Ishikawa (cell line): ENCODE results near the gene PPP1R36.

Experiments used
- CEBPB ChIP-seq: IDR thresholded peaks from 2 replicates; pipeline ENCODE4 v1.6.1; 2012
- CREB1 ChIP-seq: IDR thresholded peaks from 2 replicates; pipeline ENCODE4 v1.6.1; 2012; ENCODE audit warnings: low read depth
- EGR1 ChIP-seq: IDR thresholded peaks from 2 replicates; pipeline ENCODE4 v1.6.1; 2012
- EP300 ChIP-seq: IDR thresholded peaks from 2 replicates; pipeline ENCODE4 v1.6.1; 2012; ENCODE audit warnings: borderline replicate concordance
- FOXM1 ChIP-seq: IDR thresholded peaks from 2 replicates; pipeline ENCODE4 v1.6.1; 2012; ENCODE audit warnings: low read depth, borderline replicate concordance
- MAX ChIP-seq: IDR thresholded peaks from 2 replicates; pipeline ENCODE4 v1.6.1; 2012
- NFIC ChIP-seq: IDR thresholded peaks from 2 replicates; pipeline ENCODE4 v1.6.1; 2012
- RAD21 ChIP-seq: IDR thresholded peaks from 2 replicates; pipeline ENCODE4 v1.6.1; 2012; ENCODE audit warnings: low read depth
- TAF1 ChIP-seq: IDR thresholded peaks from 2 replicates; pipeline ENCODE4 v1.6.1; 2012; ENCODE audit warnings: low read depth, mild to moderate bottlenecking
- TCF12 ChIP-seq: IDR thresholded peaks from 2 replicates; pipeline ENCODE4 v1.6.1; 2012; ENCODE audit warnings: low read depth
- TEAD4 ChIP-seq: IDR thresholded peaks from 2 replicates; pipeline ENCODE4 v1.6.1; 2012
- USF1 ChIP-seq: IDR thresholded peaks from 2 replicates; pipeline ENCODE4 v1.6.1; 2012
- YY1 ChIP-seq: IDR thresholded peaks from 2 replicates; pipeline ENCODE4 v1.6.1; 2012; ENCODE audit warnings: low read depth
- ZBTB7A ChIP-seq: IDR thresholded peaks from 2 replicates; pipeline ENCODE4 v1.6.1; 2012; ENCODE audit warnings: low read depth
- TF ChIP-seq, protein P1 (sequence below): IDR thresholded peaks from 2 replicates; pipeline ENCODE4 v1.6.1; 2012; ENCODE audit warnings: low read depth, mild to moderate bottlenecking

The PPP1R36 gene

GRCh38 chr14:64623554-64624165 lies 73.9 kb downstream of the PPP1R36 start:
- TF ChIP-seq ZBTB7A (no peak), MAX (no peak), CEBPB (no peak), EGR1 (no peak), RAD21 (no peak), TAF1 (no peak), NFIC (no peak), CREB1 (no peak)
- TF ChIP-seq, protein P1, sequence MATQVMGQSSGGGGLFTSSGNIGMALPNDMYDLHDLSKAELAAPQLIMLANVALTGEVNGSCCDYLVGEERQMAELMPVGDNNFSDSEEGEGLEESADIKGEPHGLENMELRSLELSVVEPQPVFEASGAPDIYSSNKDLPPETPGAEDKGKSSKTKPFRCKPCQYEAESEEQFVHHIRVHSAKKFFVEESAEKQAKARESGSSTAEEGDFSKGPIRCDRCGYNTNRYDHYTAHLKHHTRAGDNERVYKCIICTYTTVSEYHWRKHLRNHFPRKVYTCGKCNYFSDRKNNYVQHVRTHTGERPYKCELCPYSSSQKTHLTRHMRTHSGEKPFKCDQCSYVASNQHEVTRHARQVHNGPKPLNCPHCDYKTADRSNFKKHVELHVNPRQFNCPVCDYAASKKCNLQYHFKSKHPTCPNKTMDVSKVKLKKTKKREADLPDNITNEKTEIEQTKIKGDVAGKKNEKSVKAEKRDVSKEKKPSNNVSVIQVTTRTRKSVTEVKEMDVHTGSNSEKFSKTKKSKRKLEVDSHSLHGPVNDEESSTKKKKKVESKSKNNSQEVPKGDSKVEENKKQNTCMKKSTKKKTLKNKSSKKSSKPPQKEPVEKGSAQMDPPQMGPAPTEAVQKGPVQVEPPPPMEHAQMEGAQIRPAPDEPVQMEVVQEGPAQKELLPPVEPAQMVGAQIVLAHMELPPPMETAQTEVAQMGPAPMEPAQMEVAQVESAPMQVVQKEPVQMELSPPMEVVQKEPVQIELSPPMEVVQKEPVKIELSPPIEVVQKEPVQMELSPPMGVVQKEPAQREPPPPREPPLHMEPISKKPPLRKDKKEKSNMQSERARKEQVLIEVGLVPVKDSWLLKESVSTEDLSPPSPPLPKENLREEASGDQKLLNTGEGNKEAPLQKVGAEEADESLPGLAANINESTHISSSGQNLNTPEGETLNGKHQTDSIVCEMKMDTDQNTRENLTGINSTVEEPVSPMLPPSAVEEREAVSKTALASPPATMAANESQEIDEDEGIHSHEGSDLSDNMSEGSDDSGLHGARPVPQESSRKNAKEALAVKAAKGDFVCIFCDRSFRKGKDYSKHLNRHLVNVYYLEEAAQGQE = no peak

GRCh38 chr14:64625386-64626232 lies 75.8 kb downstream of the PPP1R36 start:
- TF ChIP-seq CEBPB (no peak), TAF1 (no peak), CREB1 (no peak), EP300 (no peak), TCF12 (no peak), YY1 (no peak), ZBTB7A (no peak), EGR1 (no peak), NFIC (no peak), FOXM1 (no peak)
- TF ChIP-seq, protein P1 = no peak

- TF ChIP-seq FOXM1 (no peak), CREB1 (no peak), TEAD4 (no peak), ZBTB7A (no peak), NFIC (no peak), CEBPB (no peak), EGR1 (no peak), MAX (no peak), TCF12 (no peak)
These were observed 79.2 kb downstream of the PPP1R36 start for GRCh38 chr14:64628940-64629408.

DNA sequence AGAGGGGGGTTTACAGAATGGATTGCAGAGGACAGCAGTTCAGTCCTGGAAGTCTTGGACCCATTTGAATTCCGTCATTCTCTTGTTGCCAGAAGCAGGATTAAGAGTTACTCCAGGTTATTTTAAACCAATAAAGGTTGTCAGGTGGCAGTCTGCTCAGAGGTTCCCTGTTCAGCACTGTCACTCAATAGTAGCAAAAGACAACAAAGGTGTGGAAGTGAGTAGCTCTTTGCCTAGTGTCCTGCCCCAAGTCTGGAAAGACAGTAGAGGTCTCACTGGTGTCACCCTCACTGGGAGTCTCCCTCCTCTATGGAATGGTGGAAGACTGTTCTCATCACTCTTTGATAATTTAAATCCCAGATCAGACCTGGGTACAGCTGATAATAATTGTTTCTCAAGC lies 81.0 kb downstream of the PPP1R36 start:
- no peak for TF ChIP-seq NFIC
- no peak for TF ChIP-seq TCF12
- TF ChIP-seq YY1 = no peak
- no peak for TF ChIP-seq TAF1
- no peak for TF ChIP-seq CREB1
- no peak for TF ChIP-seq USF1
- TF ChIP-seq RAD21 = no peak
- no peak for TF ChIP-seq CEBPB
- no peak for TF ChIP-seq EP300
- TF ChIP-seq, protein P1 = no peak
- TF ChIP-seq TEAD4 = no peak
- TF ChIP-seq EGR1 = no peak
- TF ChIP-seq MAX = no peak
- TF ChIP-seq ZBTB7A = no peak

DNA sequence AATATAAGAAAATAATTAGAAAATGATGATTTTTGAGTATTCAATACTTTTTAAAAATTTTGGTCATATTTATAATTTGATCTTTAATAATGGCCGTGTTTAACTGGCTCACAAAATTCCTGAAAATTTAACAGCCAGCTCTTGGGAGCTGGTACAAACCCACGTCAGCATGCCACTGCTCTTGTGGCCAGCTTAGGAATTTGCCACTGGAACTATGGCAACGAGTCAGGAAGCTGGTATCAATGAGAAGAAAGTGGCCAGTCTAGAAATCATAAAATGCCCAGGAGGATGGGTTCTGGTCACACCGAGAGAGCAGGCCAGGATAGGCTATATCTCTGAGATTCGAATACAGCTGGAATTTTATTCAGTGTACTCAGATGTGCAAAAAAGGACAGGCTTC lies 82.3 kb downstream of the PPP1R36 start:
- TF ChIP-seq YY1 (no peak), MAX (no peak), ZBTB7A (no peak)
